ENCODE data around the gene FAM120C. TPM values are rescaled to one million over a fixed set of nuclear protein-coding genes. Genes with fewer than 3 reads are reported as not detected.

FAM120C gene
- total and polyA plus RNA-seq, 10 of the 15 experiments (the other 5 are each of a cell fraction or from before 2014, with no cell fraction given), result 1.3 to 9.8 (median 4.9) TPM

- WGBS (ENCODE audit: insufficient coverage, insufficient replicate concordance, low lambda C conversion rate, missing lambda C conversion rate), result 77% methylated on average over 4 of the region's 4 CpGs
- Histone ChIP-seq H3K9ac (ENCODE audit: control insufficient read depth, insufficient read depth, low read length) (no peak overlapping the region), H3K27ac (ENCODE audit: control insufficient read depth, insufficient read depth) (no peak overlapping the region), H3K79me2 (ENCODE audit: control insufficient read depth, insufficient read depth, low read length) (peaks cover 5% of the 10 kb centered on the region), H2AFZ (ENCODE audit: control insufficient read depth, low read depth, low read length) (no peak overlapping the region), H4K20me1 (ENCODE audit: control insufficient read depth, insufficient read depth) (no peaks in the 10 kb centered on the region), H3K4me3 (no peak overlapping the region), H3K9me3 (replicated peaks; ENCODE audit: control insufficient read depth, insufficient read depth, low read length) (no peaks in the 10 kb centered on the region), H3K4me1 (ENCODE audit: control insufficient read depth, insufficient read depth, low read length) (no peaks in the 10 kb centered on the region), H3K36me3 (ENCODE audit: control insufficient read depth in 2 of 2, insufficient read depth in 2 of 2, low read length in 1 of 2) (no peaks in the 10 kb centered on the region; a peak in 1 of 4 replicates), H3K4me2 (ENCODE audit: control insufficient read depth, insufficient read depth) (no peak overlapping the region), H3K27me3 (replicated peaks in 1 of 2; ENCODE audit: control insufficient read depth in 2 of 2, insufficient read depth in 2 of 2, low read length in 1 of 2) (no peaks in the 10 kb centered on the region)
- DNase-seq (ENCODE audit: low read depth, low spot score), result no peak
- BruUV-seq (replicated peaks), result no TSS peak
- POLR2A ChIA-PET, result no interaction called here
- in situ Hi-C loops (cut with MboI), result no loop called here
- CTCF ChIA-PET, result no interaction called here
- ATAC-seq, result no peak
- no peak for FAIRE-seq
- SMC1A ChIA-PET (ENCODE audit: uncharacterized antibody, unreplicated experiment), result interaction anchor here (1.3 kb wide), 1 partner anchor 9 kb away, joined by 3 read pairs; no protein-coding TSS in a partner anchor
- RAD21 ChIA-PET (ENCODE audit: unreplicated experiment), result no interaction called here
- intact Hi-C loops (cut with micrococcal nuclease; ENCODE audit: unreplicated experiment), result no loop called here
- no peak for TF ChIP-seq NFIC (IDR thresholded peaks at IDR 0.05; ENCODE audit: low read depth, low read length)
- TF ChIP-seq CHD1 (IDR thresholded peaks at IDR 0.05; ENCODE audit: low read depth, low read length), result no peak
- no peak for TF ChIP-seq MAX (IDR thresholded peaks at IDR 0.05; ENCODE audit: low read depth, low read length)
- no peak for TF ChIP-seq ZBTB4 (CRISPR knock-in tag; IDR thresholded peaks at IDR 0.05)
- TF ChIP-seq NBN (IDR thresholded peaks at IDR 0.05), result no peak
- TF ChIP-seq ZNF274 (IDR thresholded peaks at IDR 0.05; ENCODE audit: insufficient read depth, insufficient read length), result no peak
- no peak for TF ChIP-seq FOXK2 (IDR thresholded peaks at IDR 0.05)
- no peak for TF ChIP-seq NR2C1 (IDR thresholded peaks at IDR 0.05)
- TF ChIP-seq HCFC1 (IDR thresholded peaks at IDR 0.05; ENCODE audit: low read length), result no peak
- TF ChIP-seq EZH2 (IDR thresholded peaks at IDR 0.05; ENCODE audit: borderline replicate concordance, control insufficient read depth, low read depth, low read length), result no peak
- no peak for TF ChIP-seq MYC (IDR thresholded peaks at IDR 0.05; ENCODE audit: insufficient read depth, insufficient read length, insufficient replicate concordance, low read length, severe bottlenecking)
- TF ChIP-seq IKZF1 (conservative IDR thresholded peaks at IDR 0.05), result no peak
- no peak for TF ChIP-seq MYB (IDR thresholded peaks at IDR 0.05; ENCODE audit: borderline replicate concordance, low read depth, low read length)
- TF ChIP-seq ZSCAN29 (IDR thresholded peaks at IDR 0.05), result no peak
- TF ChIP-seq CHD4 (IDR thresholded peaks at IDR 0.05), result no peak
- TF ChIP-seq TARDBP (IDR thresholded peaks at IDR 0.05; ENCODE audit: borderline replicate concordance), result no peak
These were observed 11.4 kb downstream of the FAM120C start for GRCh38 chrX:54171527-54172250.

Measured in GM12878 (cell line).